Testis (tissue), 2 donors: ENCODE results near the gene ELFN2.

ENCODE experiments used
- POLR2A ChIP-seq: fragments of 450-650 bp; IDR thresholded peaks from one replicate; pipeline ENCODE4 v1.6.1; 2017; ENCODE audit warnings: antibody characterized with exemption, mild to moderate bottlenecking, moderate library complexity
- TF ChIP-seq, protein P1 (sequence below), 3 experiments: fragments of 450-650 bp in 2 of 3; fragments of 200-600 bp in 1 of 3; sonication (generic) in 1 of 3; IDR thresholded peaks; one replicate each; pipeline ENCODE4 v1.5.1; 2016 to 2019; ENCODE audit warnings: antibody characterized with exemption in 3 of 3, mild to moderate bottlenecking in 2 of 3, moderate library complexity in 1 of 3

GRCh38 chr22:37320726-37321677 is 106.3 kb downstream of the ELFN2 start:
- TF ChIP-seq, protein P1, sequence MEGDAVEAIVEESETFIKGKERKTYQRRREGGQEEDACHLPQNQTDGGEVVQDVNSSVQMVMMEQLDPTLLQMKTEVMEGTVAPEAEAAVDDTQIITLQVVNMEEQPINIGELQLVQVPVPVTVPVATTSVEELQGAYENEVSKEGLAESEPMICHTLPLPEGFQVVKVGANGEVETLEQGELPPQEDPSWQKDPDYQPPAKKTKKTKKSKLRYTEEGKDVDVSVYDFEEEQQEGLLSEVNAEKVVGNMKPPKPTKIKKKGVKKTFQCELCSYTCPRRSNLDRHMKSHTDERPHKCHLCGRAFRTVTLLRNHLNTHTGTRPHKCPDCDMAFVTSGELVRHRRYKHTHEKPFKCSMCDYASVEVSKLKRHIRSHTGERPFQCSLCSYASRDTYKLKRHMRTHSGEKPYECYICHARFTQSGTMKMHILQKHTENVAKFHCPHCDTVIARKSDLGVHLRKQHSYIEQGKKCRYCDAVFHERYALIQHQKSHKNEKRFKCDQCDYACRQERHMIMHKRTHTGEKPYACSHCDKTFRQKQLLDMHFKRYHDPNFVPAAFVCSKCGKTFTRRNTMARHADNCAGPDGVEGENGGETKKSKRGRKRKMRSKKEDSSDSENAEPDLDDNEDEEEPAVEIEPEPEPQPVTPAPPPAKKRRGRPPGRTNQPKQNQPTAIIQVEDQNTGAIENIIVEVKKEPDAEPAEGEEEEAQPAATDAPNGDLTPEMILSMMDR (IDR thresholded peaks at IDR 0.05), result no peak
- no peak for TF ChIP-seq POLR2A
